ENCODE results near the gene C3AR1.

DNA sequence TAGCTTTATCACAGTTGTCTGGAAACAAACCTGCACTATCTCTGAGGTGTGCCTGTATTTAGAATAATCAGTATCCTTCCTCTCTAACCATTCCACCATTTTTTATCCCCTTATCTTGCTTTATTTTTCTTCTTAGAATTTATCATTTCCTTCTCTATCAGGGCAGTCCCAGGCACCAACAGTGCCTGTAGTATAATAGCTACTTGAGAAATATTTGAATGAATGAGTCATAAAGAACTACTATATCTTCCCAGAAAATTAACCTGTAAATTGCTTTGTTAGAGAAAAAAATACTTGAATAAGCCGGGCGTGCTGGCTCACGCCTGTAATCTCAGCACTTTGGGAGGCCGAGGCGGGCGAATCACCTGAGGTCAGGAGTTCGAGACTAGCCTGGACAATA, 54.8 kb downstream of the C3AR1 start:
- TF ChIP-seq POLR2AphosphoS5 (IDR thresholded peaks at IDR 0.05): no peak
- TF ChIP-seq, protein P1, sequence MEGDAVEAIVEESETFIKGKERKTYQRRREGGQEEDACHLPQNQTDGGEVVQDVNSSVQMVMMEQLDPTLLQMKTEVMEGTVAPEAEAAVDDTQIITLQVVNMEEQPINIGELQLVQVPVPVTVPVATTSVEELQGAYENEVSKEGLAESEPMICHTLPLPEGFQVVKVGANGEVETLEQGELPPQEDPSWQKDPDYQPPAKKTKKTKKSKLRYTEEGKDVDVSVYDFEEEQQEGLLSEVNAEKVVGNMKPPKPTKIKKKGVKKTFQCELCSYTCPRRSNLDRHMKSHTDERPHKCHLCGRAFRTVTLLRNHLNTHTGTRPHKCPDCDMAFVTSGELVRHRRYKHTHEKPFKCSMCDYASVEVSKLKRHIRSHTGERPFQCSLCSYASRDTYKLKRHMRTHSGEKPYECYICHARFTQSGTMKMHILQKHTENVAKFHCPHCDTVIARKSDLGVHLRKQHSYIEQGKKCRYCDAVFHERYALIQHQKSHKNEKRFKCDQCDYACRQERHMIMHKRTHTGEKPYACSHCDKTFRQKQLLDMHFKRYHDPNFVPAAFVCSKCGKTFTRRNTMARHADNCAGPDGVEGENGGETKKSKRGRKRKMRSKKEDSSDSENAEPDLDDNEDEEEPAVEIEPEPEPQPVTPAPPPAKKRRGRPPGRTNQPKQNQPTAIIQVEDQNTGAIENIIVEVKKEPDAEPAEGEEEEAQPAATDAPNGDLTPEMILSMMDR (IDR thresholded peaks at IDR 0.05): no peak
